ENCODE data around the gene CAMTA1. TPM values are rescaled to one million over a fixed set of nuclear protein-coding genes. Genes with fewer than 3 reads are reported as not detected.

CAMTA1 gene
- total RNA-seq, 1 experiment from 2014 or later: 85.2 TPM

DNA sequence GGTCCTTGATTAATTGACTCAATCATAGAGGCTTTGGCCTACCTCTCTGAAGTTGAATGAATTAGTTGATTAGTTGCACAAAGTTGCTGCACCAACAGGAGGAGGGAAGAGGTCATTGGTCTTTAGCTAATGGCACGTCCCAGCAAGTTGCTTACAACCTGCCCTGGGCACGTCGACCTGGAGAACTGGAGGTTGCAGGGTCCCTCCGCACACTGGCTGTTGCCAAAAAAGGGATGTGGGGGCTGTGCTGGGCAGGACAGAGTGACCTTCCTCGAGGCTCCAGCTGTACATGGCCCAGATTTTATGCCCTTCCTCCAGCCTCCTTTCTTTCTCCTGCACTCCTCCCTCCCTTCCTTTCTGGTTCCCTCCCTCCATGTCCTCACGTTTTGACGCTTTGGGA lies 755.6 kb downstream of the CAMTA1 start:
- BruUV-seq (replicated peaks): no TSS peak
- DNase-seq (ENCODE audit: low spot score): no peak
- Histone ChIP-seq H3K9me3 (ENCODE audit: low read depth, low read length, poor library complexity, severe bottlenecking) (no peaks in the 10 kb centered on the region), H3K4me3 (ENCODE audit: low read depth, low read length, poor library complexity, severe bottlenecking) (no peak overlapping the region), H3K27me3 (replicated peaks; ENCODE audit: insufficient read depth, low read depth, low read length, poor library complexity) (no peaks in the 10 kb centered on the region), H3K27ac (ENCODE audit: low read depth, low read length, poor library complexity, severe bottlenecking) (no peak overlapping the region), H3K4me1 (ENCODE audit: insufficient read depth, low read length, poor library complexity, severe bottlenecking) (peaks cover 13% of the 10 kb centered on the region), H3K36me3 (ENCODE audit: insufficient read depth, low read length, poor library complexity, severe bottlenecking) (no peaks in the 10 kb centered on the region)
- POLR2A ChIA-PET (ENCODE audit: low non-redundant PET): no interaction called here
- intact Hi-C loops (cut with micrococcal nuclease; ENCODE audit: unreplicated experiment): loop anchor here (10.0 kb wide), 1 partner anchor 236 kb away; no protein-coding TSS in a partner anchor
- TF ChIP-seq EZH2 (IDR thresholded peaks at IDR 0.05; ENCODE audit: borderline replicate concordance, low read depth, low read length, poor library complexity, severe bottlenecking): no peak
- TF ChIP-seq, protein P1, sequence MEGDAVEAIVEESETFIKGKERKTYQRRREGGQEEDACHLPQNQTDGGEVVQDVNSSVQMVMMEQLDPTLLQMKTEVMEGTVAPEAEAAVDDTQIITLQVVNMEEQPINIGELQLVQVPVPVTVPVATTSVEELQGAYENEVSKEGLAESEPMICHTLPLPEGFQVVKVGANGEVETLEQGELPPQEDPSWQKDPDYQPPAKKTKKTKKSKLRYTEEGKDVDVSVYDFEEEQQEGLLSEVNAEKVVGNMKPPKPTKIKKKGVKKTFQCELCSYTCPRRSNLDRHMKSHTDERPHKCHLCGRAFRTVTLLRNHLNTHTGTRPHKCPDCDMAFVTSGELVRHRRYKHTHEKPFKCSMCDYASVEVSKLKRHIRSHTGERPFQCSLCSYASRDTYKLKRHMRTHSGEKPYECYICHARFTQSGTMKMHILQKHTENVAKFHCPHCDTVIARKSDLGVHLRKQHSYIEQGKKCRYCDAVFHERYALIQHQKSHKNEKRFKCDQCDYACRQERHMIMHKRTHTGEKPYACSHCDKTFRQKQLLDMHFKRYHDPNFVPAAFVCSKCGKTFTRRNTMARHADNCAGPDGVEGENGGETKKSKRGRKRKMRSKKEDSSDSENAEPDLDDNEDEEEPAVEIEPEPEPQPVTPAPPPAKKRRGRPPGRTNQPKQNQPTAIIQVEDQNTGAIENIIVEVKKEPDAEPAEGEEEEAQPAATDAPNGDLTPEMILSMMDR (conservative IDR thresholded peaks at IDR 0.05; ENCODE audit: low read depth, low read length): no peak
- CTCF ChIA-PET: no interaction called here

DNA sequence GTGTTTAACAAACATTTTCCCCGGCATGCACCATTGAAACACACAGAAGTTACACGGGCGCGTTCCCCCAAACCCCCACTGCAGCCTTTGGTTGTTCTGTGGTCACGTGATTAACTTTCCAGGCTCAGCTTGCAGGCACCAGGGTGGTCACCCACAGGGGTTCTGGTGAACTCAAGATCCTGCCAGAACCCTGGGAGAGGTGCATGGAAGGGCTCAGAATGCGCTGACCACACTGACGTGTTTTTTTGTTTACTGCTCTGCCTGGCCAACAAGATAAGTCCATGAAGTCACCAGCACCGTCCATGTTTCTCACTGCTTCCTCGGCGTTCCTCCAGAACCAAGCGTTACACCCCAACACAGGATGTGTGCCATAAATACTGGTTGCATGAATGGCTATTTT lies 756.4 kb downstream of the CAMTA1 start:
- POLR2A ChIA-PET (ENCODE audit: low non-redundant PET): no interaction called here
- H3K36me3 ChIP-seq (ENCODE audit: insufficient read depth, low read length, poor library complexity, severe bottlenecking): no peaks in the 10 kb centered on the region
- no peak overlapping the region for H3K4me3 ChIP-seq (ENCODE audit: low read depth, low read length, poor library complexity, severe bottlenecking)
- CTCF ChIA-PET: no interaction called here
- no peaks in the 10 kb centered on the region for H3K9me3 ChIP-seq (ENCODE audit: low read depth, low read length, poor library complexity, severe bottlenecking)
- peaks cover 5% of the 10 kb centered on the region for H3K4me1 ChIP-seq (ENCODE audit: insufficient read depth, low read length, poor library complexity, severe bottlenecking)
- no peak overlapping the region for H3K27ac ChIP-seq (ENCODE audit: low read depth, low read length, poor library complexity, severe bottlenecking)
- no peaks in the 10 kb centered on the region for H3K27me3 ChIP-seq (replicated peaks; ENCODE audit: insufficient read depth, low read depth, low read length, poor library complexity)
- TF ChIP-seq EZH2 (IDR thresholded peaks at IDR 0.05; ENCODE audit: borderline replicate concordance, low read depth, low read length, poor library complexity, severe bottlenecking): no peak
- no peak for DNase-seq (ENCODE audit: low spot score)
- BruUV-seq (replicated peaks): no TSS peak
- intact Hi-C loops (cut with micrococcal nuclease; ENCODE audit: unreplicated experiment): loop anchor here (10.0 kb wide), 1 partner anchor 237 kb away; no protein-coding TSS in a partner anchor

DNA sequence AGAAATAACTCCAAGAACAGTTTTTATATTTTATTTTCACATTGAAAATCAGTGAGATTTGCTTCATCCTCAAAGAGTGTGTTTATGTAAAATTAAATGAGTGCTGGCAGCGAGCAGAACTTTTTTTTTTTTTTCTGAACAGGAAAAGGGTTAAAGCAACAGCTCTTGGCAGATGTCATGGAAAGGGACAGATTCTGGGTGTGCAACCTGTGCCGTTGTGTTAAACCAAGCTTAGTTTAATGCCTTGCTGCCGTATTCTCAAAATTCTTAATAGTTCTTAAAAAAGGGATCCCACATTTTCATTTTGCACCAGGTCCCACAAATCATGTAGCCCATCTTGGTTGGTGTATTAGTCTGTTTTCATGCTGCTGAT lies 758.5 kb downstream of the CAMTA1 start:
- Histone ChIP-seq H3K27ac (ENCODE audit: low read depth, low read length, poor library complexity, severe bottlenecking) (no peak overlapping the region), H3K27me3 (replicated peaks; ENCODE audit: insufficient read depth, low read depth, low read length, poor library complexity) (no peaks in the 10 kb centered on the region), H3K36me3 (ENCODE audit: insufficient read depth, low read length, poor library complexity, severe bottlenecking) (no peaks in the 10 kb centered on the region), H3K9me3 (ENCODE audit: low read depth, low read length, poor library complexity, severe bottlenecking) (no peaks in the 10 kb centered on the region), H3K4me1 (ENCODE audit: insufficient read depth, low read length, poor library complexity, severe bottlenecking) (no peaks in the 10 kb centered on the region), H3K4me3 (ENCODE audit: low read depth, low read length, poor library complexity, severe bottlenecking) (no peak overlapping the region)
- ChIA-PET CTCF (interaction anchor here (1.0 kb wide), 1 partner anchor 1062 kb away, joined by 6 read pairs; no protein-coding TSS in a partner anchor), POLR2A (ENCODE audit: low non-redundant PET) (no interaction called here)
- intact Hi-C loops (cut with micrococcal nuclease; ENCODE audit: unreplicated experiment): loop anchor here (10.0 kb wide), 1 partner anchor 239 kb away; no protein-coding TSS in a partner anchor
- no TSS peak for BruUV-seq (replicated peaks)
- TF ChIP-seq EZH2 (IDR thresholded peaks at IDR 0.05; ENCODE audit: borderline replicate concordance, low read depth, low read length, poor library complexity, severe bottlenecking): no peak
- TF ChIP-seq, protein P1 (conservative IDR thresholded peaks at IDR 0.05; ENCODE audit: low read depth, low read length): no peak
- no peak for DNase-seq (ENCODE audit: low spot score)

Data from A673 (cell line).